Embryonic facial prominence (tissue), 1 donor: ENCODE results near the gene KDM2A.
"Not testable (repeated sequence)": the region's sequence is repeated elsewhere in the genome, so short reads cannot be mapped to it uniquely, and the experiment has no call there.

Source experiments
- DNase-seq: peaks from one replicate; pipeline ENCODE4 v3.0.0-alpha.2; 2016; ENCODE audit errors: extremely low spot score

The KDM2A gene

DNA sequence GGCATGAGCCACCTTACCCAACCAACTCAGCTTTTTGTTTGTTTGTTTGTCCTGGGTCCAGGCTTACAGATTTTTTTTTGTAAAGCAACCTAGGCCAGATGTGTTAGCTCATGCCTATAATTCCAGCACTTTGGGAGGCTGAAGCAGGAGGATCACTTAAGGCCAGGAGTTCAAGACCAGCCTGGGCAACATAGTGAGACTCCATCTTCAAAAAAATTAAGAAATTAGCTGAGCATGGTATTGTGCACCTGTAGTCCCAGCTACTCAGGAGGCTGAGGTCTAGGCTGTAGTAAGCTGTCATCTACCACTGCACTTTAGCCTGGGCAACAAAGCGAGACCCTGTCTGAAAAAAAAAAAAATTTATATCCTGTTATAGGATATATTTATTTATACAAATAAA, 118.5 kb downstream of the KDM2A start:
- DNase-seq: no peak

DNA sequence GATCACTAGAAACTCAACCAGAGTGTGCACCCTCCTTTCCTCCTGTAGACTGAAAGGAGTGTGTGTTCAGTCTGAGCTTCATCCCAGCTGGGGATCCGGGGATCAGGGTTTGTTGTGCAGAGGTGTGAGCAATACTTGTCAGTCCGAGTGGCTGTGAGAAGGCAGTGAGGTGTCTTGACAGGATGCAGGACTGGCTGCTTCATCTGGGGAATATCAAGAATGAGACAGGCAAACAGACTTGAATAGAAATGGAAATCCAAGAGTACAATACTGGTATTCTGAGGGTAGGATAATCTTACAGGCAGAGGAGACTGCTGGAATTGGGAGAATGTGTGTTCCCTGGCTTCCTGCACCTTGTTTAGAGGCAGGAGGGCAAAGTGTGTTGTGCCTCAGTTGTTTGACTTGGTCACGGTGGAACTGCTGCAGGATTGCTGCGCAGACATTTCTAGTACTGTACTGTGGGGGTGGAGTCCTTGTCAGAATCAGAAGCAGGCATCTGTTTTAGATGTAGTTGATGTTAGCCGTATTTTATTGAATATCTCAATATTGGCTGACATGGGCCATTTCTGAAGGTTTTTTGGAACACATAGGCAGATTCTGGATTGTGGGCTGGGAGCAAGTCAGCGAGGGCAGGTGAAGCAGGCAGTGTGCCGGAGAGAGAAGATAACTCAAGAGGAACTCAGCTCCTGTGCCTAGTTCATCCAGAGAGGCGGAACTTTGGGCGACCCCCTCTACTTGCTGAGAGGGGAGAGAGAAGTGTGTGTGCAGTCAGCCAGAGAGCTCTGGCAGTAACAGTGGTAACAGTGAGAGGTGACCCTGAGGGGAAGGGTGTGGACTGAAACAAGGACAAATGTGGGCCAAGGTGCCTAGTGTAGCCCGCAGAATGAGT, 120.1 kb downstream of the KDM2A start:
- no peak for DNase-seq

DNA sequence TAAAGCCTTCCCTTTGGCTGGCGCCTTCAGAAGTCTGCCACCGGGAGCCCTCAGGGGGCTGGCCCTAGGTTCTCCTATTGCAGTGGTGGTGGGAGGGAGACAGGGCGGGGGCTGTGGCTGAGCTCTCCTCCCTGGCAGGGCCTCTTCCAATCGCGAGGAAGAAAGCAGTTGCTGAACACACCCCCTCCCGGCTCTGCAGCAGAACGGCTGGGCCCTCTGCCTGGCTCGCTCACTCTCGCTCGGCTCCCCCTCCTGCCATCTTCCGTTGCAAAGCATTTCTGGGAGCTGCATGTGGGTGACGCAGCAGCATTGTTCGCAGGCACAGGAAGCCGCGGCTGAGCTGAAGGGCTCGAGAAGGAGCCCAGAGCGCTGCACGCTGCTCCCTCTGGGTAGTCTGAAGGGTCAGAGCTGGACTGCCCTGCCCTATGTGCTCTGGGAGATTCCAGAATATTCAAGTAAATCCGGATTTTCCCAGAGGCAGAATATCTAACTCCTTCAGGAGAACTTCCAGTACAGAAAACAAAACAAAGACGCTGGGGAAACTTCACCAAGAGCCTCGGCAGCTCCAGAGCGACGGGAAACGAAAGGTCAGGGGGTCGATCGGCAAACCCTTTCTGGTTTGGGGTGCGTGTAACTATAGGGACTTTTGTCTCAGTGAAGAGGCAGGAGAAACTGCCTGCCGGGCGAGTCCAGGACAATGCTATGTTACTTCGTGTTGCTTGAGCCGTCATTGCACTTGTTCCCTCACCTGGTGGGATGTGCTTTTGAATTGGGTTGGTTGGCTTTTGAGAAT, 120.9 kb downstream of the KDM2A start:
- DNase-seq: peak; percentile 97

DNA sequence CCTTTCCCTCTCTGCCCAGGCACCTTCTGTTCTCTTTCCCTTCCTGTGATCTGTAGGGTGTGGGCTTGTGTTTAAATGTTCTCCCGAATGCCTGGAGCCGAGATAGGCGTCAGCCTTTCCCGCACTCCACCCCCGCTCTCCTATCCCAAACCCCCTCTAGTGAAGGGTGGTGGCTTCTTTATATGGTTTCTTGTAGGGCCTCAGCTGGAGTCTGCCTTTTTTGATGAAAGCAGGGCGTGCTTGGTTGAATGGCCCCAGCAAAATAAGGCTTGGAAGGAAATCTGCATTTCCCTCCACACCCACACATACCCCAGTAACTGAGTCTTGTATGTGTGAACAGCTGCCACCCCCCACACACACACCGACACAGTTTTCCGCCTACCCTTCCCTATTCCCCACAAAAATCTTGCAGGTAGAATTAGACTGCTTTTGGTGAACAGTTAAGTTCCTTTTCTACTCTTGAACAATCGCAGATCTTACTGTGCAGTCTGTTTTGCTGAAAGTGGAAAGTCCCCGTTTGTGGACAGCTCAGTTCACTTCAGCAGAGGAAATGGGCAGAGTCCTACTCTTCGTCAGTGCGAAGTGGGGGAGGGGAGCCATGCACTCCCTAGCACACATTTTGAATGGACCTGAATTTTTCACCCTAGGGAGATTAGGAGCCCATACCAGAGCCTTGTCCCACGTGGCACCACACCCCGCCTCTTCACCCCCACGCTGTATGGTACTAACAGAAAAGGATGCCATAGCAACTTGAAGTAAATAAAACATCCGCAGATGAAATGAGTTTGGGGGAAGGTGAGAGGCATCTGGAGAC, 121.7 kb downstream of the KDM2A start:
- DNase-seq: peak; percentile 83

DNA sequence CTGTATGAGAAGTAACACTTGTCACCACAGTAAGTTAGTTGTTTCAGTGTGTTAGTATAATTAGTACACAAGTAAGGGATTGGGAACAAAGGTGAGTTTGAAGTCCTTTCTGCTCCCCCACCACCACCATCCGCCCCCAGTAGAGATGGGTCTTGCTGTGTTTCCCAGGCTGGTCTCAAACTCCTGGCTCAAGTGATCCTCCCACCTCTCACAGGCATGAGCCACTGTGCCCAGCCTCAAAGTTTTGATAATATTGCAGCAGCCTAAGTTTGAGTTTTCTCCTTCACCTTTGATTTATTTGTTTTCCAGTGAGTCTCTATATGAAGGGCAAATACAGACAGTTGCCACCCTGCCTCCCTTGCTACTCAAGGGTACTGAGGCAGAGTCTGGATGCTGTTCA, 123.5 kb downstream of the KDM2A start:
- no peak for DNase-seq

DNA sequence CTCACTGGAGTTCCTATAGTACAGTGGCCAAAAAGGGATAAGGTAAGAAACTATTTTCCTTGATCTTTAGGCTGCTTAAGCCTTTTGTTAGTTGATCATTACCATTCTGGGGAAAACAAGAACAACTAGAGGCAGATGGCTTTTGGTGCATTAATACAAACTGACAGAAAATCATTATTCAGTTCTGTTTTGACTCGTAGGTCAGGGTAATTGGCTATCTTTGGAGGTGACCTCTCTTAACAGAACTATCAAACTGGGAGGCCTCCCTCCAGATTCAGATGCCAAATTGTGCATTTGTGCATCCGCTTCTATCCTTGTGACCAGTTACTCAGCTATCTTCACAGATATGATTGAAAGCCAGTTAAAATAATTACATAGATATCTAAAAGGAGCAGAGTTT, 124.0 kb downstream of the KDM2A start:
- no peak for DNase-seq

DNA sequence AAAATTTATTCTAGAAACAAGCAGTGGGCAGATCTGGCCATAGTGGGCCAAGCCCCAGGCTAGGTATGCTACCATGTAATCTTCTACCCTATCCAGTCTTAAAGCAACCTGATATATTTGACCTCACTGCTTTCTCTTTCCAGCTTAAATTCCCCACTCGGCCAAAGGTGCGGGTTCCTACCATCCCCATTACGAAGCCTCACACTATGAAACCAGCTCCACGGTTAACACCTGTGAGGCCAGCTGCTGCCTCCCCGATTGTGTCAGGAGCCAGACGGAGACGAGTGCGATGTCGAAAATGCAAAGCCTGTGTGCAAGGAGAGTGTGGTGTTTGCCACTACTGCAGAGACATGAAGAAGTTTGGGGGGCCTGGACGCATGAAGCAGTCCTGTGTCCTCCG, 126.0 kb downstream of the KDM2A start:
- DNase-seq: no peak

DNA sequence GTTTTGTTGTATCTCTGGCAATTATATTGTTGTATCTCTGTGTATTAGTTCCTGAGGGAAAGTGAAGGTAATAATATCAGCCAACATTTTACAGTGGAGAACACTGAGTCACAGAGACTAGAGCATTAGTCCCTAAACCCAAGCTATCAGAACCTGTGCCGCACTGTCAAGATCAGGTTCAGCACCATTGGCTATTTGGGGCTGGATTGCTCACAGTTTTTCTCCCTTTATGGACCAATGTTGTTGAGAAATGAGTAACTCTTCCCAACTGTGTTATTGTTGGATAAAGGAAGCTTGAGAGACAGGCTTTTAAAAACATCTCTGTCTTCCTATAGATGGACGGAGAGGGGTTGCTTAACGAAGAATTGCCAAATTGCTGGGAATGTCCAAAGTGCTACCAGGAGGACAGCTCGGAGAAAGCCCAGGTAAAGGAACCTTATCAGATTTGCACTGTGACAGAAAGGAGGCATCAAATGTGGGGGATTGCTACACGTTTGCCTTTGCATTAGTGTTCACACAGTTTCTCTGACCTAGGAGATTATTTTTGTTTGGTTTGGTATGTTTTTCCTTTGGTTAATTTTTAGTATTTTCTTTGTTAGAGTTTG, 129.0 kb downstream of the KDM2A start:
- no peak for DNase-seq

DNA sequence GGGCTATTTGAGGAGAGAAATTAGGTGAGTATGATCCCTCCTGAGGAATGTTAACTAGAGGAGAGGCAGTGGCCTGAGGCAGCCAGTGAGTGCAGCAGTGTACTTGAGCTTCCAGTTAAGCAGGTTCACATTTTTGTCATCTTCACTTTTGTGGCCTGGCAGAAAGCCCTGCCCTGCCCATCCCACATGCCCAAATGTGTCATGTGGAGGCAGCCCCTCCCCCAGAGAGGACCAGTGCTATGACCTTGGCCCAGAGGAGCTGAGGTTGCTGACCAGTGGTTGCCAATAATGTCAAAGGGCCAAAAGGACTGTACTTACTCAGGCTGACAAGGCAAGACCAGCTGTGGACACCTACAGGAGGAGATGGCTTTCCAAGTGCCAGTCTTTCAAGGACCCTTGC, 129.6 kb downstream of the KDM2A start:
- no peak for DNase-seq

DNA sequence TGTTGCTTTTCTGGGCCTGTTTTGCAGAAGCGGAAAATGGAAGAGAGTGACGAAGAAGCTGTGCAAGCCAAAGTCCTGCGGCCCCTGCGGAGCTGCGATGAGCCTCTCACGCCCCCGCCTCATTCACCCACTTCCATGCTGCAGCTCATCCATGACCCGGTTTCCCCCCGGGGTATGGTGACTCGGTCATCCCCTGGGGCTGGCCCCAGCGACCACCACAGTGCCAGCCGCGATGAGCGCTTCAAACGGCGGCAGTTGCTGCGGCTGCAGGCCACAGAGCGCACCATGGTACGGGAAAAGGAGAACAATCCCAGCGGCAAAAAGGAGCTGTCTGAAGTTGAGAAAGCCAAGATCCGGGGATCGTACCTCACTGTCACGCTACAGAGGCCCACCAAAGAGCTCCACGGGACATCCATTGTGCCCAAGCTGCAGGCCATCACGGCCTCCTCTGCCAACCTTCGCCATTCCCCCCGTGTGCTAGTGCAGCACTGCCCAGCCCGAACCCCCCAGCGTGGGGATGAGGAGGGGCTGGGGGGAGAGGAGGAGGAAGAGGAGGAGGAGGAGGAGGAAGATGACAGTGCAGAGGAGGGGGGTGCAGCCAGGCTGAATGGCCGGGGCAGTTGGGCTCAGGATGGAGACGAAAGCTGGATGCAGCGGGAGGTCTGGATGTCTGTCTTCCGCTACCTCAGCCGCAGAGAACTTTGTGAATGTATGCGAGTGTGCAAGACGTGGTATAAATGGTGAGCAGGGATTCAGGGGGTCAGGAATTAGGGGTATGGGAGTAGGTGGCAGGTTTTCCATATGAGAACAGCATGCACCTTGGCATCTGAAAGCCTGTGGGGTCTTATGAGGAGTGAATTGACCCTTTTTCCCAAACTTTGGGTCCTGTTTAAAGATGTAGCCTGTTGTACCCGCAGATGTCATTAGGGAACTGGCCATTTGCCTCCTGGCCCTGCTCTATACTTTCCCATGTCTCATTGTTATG, 131.3 kb downstream of the KDM2A start:
- DNase-seq: no peak

DNA sequence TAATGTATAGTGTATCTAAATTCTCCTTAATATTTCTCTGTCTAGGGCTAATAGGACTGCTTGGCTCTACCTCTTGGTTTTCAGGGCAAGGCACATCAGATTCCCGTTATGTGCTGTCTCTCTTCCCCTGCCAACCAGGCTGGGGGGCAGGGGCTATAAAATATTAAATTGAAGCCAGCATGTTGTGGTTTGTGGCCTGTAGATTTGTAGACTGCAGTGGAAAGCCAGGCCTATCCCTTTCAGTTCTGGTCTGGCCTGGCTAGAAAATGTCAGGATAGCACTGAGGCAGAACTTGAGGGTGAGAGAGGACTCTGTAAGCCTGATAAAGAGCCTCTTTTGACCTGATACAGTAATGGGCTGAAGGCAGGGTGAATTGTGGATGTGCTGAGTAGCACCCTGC, 132.8 kb downstream of the KDM2A start:
- DNase-seq: no peak

DNA sequence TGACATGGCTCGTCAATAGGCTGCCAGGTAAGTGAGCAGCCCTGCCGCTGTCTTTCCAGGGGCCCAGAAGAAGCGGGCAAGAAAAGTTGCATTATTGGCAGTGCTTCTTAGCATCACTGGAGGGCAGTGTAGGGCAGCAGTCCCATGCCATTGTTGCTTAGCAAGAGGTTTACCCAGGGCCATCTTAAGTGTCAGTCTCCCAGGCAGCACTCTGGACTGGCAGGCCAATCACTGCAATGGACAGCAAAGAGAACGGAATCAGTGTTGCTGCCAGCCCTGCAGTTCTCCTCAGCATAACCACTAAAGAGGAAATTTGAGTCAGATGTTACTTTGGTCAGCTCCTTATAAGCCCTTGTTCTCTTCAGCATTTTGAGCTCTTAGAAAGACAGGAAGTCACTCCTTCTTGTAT, 133.8 kb downstream of the KDM2A start:
- DNase-seq: no peak

DNA sequence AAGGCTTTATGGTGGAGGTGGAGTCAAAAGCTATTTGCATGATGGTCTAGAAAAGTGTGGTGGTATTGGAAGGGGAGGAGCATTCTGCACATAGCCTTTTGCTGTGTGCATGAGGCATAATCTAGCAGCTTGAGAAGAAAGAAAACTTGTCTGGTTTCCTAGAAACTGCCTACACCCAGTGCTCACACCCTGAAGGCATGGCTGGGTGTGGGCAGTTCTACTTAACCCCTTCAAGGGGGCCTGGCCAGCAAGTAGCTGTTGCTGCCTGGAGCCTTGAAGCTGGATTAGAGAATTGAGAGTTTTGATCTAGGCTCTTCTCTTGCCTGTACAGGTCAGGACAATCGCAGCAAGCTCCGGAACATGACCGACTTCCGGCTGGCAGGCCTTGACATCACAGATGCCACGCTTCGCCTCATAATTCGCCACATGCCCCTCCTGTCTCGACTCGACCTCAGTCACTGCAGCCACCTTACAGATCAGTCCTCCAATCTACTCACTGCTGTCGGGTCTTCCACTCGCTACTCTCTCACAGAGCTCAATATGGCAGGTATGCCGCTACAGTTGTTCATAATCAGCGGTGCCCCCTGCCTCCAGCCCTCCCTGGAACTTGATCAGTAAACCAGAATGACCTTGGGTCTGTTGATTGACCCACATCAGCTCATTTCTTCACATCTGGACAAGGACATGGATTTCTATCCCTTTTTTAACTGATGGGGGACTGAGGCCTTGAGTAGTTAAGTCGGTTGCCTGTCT, 135.0 kb downstream of the KDM2A start:
- no peak for DNase-seq

DNA sequence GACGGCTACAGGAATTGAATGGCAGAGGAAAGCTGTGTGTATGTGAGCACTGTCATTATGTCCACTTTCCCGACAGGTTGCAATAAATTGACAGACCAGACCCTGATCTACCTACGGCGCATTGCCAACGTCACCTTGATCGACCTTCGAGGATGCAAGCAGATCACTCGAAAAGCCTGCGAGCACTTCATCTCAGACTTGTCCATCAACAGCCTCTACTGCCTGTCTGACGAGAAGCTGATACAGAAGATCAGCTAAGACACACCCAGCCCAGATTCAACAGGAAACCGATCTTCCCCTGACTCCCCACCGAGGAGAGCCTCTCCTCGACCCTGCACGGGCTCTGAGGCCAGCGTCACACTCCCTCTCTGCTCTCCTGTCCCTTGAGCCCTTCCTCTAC, 135.7 kb downstream of the KDM2A start:
- DNase-seq: no peak

DNA sequence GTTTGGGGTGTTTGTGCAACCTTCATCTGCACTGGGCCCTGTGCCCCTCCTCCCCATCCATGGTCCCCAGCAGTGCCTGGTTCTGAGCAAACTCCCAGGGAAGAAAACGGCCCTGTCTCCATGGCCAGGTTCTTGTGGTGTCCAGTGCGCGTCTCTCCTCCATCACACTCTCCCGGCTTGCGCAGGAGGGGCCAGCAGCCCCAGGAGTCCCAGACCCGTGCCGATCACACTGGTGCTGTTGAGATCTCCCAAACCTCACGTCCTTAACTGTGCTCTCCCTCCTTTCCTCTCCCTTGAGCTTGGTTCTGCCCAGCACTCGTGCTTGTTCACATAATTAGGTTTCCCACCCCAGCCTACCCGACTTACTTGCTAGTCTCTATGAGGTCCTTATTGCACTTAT, 136.3 kb downstream of the KDM2A start:
- DNase-seq: no peak

DNA sequence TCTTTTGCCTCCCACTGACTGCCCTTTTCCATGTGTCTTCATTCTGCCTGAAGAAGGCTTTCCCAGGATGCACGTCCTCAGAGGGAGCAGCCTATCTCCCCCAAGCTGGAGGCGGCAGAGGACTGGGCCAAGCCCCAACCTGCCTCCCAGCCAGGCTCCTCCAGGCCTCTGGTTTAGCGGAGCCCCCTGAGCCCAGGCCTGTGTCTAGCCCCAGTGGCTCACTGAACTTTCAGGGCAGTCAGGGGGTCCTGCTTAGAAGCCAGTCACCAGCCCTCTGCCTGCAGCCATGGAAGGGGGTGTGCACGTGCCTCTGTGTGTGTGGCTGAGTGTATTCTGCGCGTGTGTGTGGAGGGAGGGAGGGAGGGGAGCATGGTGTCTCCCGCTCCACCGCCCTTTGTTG, 136.8 kb downstream of the KDM2A start:
- DNase-seq: no peak

DNA sequence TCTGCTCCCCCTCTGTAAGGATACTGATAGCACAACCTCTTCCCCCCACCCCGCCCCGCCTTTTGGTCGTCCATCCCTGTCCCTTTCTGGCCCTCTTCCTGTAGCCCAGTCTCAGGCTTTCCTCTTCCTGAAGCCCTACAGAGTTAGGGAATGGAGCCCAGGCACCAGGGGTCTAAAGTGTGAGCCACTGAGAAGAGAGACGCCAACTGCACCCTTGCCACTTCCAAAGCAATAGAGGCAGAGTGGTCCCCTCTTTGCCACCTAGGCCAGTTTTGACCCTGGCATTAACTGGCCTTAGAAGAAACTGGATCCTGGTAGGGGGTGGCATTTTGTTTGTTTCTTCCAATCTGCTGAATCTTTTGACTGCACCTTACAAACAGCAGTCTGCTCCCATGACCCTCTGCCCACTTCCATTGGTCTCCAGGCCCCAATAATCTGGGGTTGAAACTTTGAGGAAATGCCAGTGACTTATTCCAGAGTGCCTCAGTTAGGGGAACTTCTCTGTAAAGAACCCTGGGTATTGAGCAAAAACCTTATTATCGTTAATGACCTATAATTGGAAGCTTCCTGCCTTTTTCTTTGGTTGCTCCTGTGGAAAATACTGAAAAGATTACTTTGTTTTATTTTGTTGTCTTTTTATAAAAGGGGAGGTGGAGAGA, 137.5 kb downstream of the KDM2A start:
- DNase-seq: no peak

DNA sequence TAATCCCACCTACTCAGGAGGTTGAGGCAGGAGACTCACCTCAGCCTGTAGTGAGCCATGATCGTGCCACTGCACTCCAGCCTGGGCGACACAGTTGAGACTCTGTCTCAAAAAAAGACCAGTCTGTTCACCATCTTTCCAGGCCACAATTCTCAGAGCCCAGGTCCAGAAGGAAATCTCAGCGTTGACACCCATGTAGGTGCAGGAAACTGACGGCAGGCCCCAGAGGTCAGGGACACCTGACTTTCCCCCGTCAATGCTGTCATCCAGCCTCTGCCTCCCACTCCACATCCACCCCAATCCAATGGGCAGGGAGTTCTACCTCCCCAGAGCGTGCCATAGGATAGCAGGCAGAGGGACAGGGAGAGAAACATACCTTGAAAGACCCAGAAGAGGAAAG, 141.3 kb downstream of the KDM2A start:
- no peak for DNase-seq

DNA sequence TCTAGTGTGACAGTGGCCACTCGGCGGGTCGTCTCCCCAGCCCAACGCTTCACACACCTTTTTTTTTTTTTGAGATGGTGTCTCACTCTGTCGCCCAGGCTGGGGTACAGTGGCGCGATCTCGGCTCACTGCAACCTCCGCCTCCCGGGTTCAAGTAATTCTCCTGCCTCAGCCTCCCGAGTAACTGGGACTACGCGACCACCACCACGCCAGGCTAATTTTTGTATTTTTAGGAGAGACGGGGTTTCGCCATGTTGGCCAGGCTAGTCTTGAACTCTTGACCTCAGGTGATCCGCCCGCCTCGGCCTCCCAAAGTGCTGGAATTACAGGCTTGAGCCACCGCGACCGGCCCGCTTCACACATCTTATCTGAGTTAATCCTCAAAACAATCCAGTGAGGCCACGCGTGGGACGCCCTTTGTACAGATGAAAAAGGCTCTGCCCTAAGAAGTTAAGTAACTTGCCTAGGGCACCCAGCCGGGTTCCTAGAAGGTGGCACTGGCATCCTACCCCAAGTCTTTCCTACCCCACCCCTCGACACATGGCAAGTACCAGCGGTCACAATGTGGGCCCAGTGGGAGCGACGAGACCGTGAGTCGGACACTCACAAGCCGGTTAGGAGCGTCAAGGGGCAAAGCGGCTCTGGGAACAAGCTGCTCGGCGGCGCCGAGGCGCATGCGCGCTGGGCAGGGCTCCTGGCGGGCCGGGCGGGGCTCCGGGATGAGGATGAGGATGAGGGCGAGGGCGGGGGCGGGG, 142.0 kb downstream of the KDM2A start:
- DNase-seq: not testable (repeated sequence)
